Naive B cell (primary cell): Measurements from ENCODE around the gene WDR90. TPM values are rescaled to one million over a fixed set of nuclear protein-coding genes. Genes with fewer than 3 reads are reported as not detected.

Experiments
- ATAC-seq, 2 donors: fragments of 150-1000 bp; cut with Tn5 transposase; 2 replicates each; pipeline ENCODE4 v1.10.0; 2021; ENCODE audit warnings: low read depth in 2 of 2, mild to moderate bottlenecking in 2 of 2, moderate library complexity in 2 of 2
- DNase-seq: peaks from one replicate; pipeline ENCODE4 v3.0.0; 2022
- H3K27ac Mint-ChIP-seq, 6 donors: one replicate each; pipeline ENCODE4 v1.8.0; 2020 to 2022; ENCODE audit warnings: mild to moderate bottlenecking in 6 of 6, mixed read lengths in 6 of 6, moderate library complexity in 5 of 6, inconsistent platforms in 2 of 6
- H3K27me3 Mint-ChIP-seq, 3 donors: one replicate each; pipeline ENCODE4 v1.8.0; 2021 to 2022; ENCODE audit warnings: mixed read lengths in 3 of 3, mild to moderate bottlenecking in 1 of 3
- H3K36me3 Mint-ChIP-seq, 2 donors: one replicate each; pipeline ENCODE4 v1.8.0; 2020 to 2022; ENCODE audit warnings: mixed read lengths in 2 of 2, inconsistent platforms in 1 of 2, mild to moderate bottlenecking in 1 of 2
- H3K4me1 Mint-ChIP-seq, 3 donors: one replicate each; pipeline ENCODE4 v1.8.0; 2020 to 2022; ENCODE audit warnings: mixed read lengths in 3 of 3, inconsistent platforms in 1 of 3, mild to moderate bottlenecking in 1 of 3, moderate library complexity in 1 of 3
- H3K4me3 Mint-ChIP-seq, 8 donors: one replicate each; pipeline ENCODE4 v1.8.0; 2020 to 2022; ENCODE audit warnings: mild to moderate bottlenecking in 8 of 8, mixed read lengths in 8 of 8, moderate library complexity in 8 of 8, inconsistent platforms in 2 of 8
- H3K9me3 Mint-ChIP-seq, 7 donors: one replicate each; pipeline ENCODE4 v1.8.0; 2020 to 2022; ENCODE audit warnings: mixed read lengths in 7 of 7, mild to moderate bottlenecking in 5 of 7, inconsistent platforms in 2 of 7, moderate library complexity in 1 of 7
- polyA plus RNA-seq, 6 donors: library from polyadenylated mRNA; unstranded; fragments of 300-500 nt; fragmentation: Illumina TruSeq; gene quantifications; one replicate each; pipeline ENCODE4 v1.2.3, GENCODE V29; 2021; ENCODE audit warnings: low read depth in 6 of 6

The WDR90 gene
- polyA plus RNA-seq, 6 donors from 2014 or later: 0.75 to 2.3 (median 0.90) TPM; not detected in 1

GRCh38 chr16:630249-630814 is 18.8 kb upstream of the WDR90 start:
- H3K9me3 Mint-ChIP-seq: no peaks in the 10 kb centered on the region
- H3K27me3 Mint-ChIP-seq: no peaks in the 10 kb centered on the region
- no peak for ATAC-seq
- no peak overlapping the region for H3K4me3 Mint-ChIP-seq
- H3K4me1 Mint-ChIP-seq: peaks cover 0 to 7% (median 3%) of the 10 kb centered on the region in 3 donors
- no peak for DNase-seq
- H3K27ac Mint-ChIP-seq: no peak overlapping the region
- no peaks in the 10 kb centered on the region for H3K36me3 Mint-ChIP-seq

- H3K4me3 Mint-ChIP-seq: peak within 1 kb of the TSS in 1 of 8 donors; percentile 7
- H3K27me3 Mint-ChIP-seq: no peaks in the 10 kb centered on the region
- H3K9me3 Mint-ChIP-seq: no peaks in the 10 kb centered on the region
- peaks cover 0 to 7% (median 3%) of the 10 kb centered on the region in 3 donors for H3K4me1 Mint-ChIP-seq
- no peaks in the 10 kb centered on the region for H3K36me3 Mint-ChIP-seq
- ATAC-seq (no peak), DNase-seq (no peak)
- H3K27ac Mint-ChIP-seq: no peak within 1 kb of the TSS
Observed at GRCh38 chr16:630815-631405, 18.3 kb upstream of the WDR90 start, which contains the start of gene WFIKKN1. Gene WFIKKN1 (plus strand): TSS chr16:630985. CDS start chr16:631254, 269 bp downstream.

- no peaks in the 10 kb centered on the region for H3K27me3 Mint-ChIP-seq
- no peak for DNase-seq
- no peak overlapping the region for H3K4me3 Mint-ChIP-seq
- no peaks in the 10 kb centered on the region for H3K36me3 Mint-ChIP-seq
- H3K9me3 Mint-ChIP-seq: no peaks in the 10 kb centered on the region
- ATAC-seq: no peak
- H3K4me1 Mint-ChIP-seq: peaks cover 0 to 13% (median 7%) of the 10 kb centered on the region in 3 donors
- no peak overlapping the region for H3K27ac Mint-ChIP-seq
Observed at GRCh38 chr16:631808-632358, 17.3 kb upstream of the WDR90 start.

DNA sequence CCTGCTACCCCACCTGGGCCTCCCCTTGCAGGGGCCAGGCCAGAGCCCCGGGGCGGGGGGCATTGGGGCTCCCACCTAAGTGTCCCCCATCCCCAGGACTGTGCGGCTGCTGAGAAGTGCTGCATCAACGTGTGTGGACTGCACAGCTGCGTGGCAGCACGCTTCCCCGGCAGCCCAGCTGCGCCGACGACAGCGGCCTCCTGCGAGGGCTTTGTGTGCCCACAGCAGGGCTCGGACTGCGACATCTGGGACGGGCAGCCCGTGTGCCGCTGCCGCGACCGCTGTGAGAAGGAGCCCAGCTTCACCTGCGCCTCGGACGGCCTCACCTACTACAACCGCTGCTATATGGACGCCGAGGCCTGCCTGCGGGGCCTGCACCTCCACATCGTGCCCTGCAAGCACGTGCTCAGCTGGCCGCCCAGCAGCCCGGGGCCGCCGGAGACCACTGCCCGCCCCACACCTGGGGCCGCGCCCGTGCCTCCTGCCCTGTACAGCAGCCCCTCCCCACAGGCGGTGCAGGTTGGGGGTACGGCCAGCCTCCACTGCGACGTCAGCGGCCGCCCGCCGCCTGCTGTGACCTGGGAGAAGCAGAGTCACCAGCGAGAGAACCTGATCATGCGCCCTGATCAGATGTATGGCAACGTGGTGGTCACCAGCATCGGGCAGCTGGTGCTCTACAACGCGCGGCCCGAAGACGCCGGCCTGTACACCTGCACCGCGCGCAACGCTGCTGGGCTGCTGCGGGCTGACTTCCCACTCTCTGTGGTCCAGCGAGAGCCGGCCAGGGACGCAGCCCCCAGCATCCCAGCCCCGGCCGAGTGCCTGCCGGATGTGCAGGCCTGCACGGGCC is 16.5 kb upstream of the WDR90 start:
- Mint-ChIP-seq H3K4me1 (peaks cover 0 to 17% (median 7%) of the 10 kb centered on the region in 3 donors), H3K4me3 (no peak overlapping the region), H3K36me3 (no peaks in the 10 kb centered on the region), H3K9me3 (no peaks in the 10 kb centered on the region), H3K27me3 (no peaks in the 10 kb centered on the region), H3K27ac (no peak overlapping the region)
- DNase-seq (no peak), ATAC-seq (no peak)

- DNase-seq: no peak
- Mint-ChIP-seq H3K27me3 (no peaks in the 10 kb centered on the region), H3K36me3 (no peaks in the 10 kb centered on the region), H3K9me3 (no peaks in the 10 kb centered on the region), H3K4me1 (peaks cover 0 to 23% (median 7%) of the 10 kb centered on the region in 3 donors), H3K4me3 (peak overlapping the region in 1 of 8 donors; percentile 70), H3K27ac (no peak overlapping the region)
- no peak for ATAC-seq
Observed at GRCh38 chr16:633336-634050, 15.7 kb upstream of the WDR90 start.

- H3K4me3 Mint-ChIP-seq: peak overlapping the region in 7 of 8 donors; percentile 34 to 92 (median 70)
- no peaks in the 10 kb centered on the region for H3K27me3 Mint-ChIP-seq
- peaks cover 0 to 28% (median 10%) of the 10 kb centered on the region in 3 donors for H3K4me1 Mint-ChIP-seq
- no peaks in the 10 kb centered on the region for H3K9me3 Mint-ChIP-seq
- no peak for DNase-seq
- H3K36me3 Mint-ChIP-seq: no peaks in the 10 kb centered on the region
- ATAC-seq: no peak
- peak overlapping the region in 1 of 6 donors; percentile 93 for H3K27ac Mint-ChIP-seq
Observed at GRCh38 chr16:634051-634670, 15.0 kb upstream of the WDR90 start.

DNA sequence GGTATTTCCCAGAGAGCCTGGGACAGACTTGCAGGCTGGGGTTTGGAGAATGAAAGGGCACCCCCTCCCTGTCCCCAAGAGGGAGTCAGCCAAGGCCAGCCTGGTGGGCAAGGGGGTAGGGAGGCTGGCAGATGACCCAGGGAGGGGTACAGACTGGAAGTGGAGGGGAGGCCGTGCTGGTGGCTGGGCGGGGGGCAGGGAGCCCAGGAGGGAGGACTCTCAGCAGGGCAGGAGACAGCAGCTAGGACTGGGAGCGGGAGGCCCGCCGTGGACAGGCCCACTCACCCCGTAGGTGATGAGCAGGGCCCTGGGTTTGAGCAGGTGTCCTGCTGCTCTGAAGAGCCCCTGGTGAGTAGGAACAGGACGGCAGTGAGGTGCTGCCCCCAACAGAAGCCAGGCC is 14.2 kb upstream of the WDR90 start:
- H3K27me3 Mint-ChIP-seq: no peaks in the 10 kb centered on the region
- DNase-seq (no peak), ATAC-seq (no peak)
- H3K4me1 Mint-ChIP-seq: peaks cover 0 to 34% (median 16%) of the 10 kb centered on the region in 3 donors
- H3K9me3 Mint-ChIP-seq: no peaks in the 10 kb centered on the region
- H3K4me3 Mint-ChIP-seq: peak overlapping the region; percentile 24 to 92 (median 70)
- H3K36me3 Mint-ChIP-seq: no peaks in the 10 kb centered on the region
- H3K27ac Mint-ChIP-seq: no peak overlapping the region

- DNase-seq (no peak), ATAC-seq (no peak)
- Mint-ChIP-seq H3K27ac (peak overlapping the region in 1 of 6 donors; percentile 99), H3K9me3 (no peaks in the 10 kb centered on the region), H3K4me1 (peaks cover 0 to 38% (median 21%) of the 10 kb centered on the region in 3 donors), H3K36me3 (no peaks in the 10 kb centered on the region), H3K27me3 (no peaks in the 10 kb centered on the region), H3K4me3 (peak overlapping the region; percentile 32 to 99 (median 94))
Observed at GRCh38 chr16:635573-636205, 13.5 kb upstream of the WDR90 start.

DNA sequence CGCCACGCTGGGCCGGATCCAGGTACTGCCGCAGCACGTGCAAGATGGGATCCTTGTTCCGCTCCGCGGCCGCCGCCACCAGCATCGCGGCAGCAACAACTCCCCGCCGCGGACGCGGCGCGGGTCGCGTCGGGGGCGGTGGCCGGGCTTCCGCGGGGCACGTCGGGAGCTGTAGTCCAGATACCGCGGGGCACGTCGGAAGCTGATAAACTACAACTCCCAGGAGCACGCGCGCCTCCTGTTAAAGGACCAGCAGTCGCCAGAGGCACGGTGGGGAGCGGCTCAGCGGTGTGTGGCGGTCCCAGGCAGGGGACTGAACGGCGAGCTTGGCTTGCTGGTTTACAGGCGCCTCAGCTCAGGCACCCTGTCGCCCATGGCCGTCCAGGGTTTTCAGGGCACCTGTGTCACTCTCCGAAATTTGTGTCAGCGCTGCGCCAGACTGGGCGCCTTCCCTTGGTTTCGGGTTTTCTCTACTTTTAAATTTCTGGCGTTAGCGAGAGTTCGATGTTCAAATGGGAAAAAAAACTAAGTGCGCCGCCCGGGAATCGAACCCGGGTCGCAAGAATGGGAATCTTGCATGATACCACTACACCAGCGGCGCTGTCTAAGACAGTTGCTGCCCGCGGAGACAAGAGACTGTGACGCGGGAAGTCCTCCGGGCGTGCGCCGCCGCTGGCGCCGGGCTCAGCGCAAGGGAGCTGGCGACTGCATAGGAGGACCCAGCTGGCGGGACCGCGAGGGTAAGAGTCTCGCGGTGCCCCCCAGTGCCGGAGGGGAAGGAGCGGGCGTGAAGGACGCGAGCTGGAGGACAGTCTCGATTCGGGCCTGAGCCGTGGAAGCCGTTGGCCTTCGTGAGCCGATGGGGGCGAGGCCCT is 12.7 kb upstream of the WDR90 start, which contains the start of gene METTL26:
TSS of gene METTL26 (minus strand) at position 100 of the 875 bp plus-strand sequence. CDS start at position 85, 15 bp downstream.
- peak; percentile 83 to 86 for ATAC-seq
- Mint-ChIP-seq H3K4me3 (peak within 1 kb of the TSS; percentile 92 to 99 (median 96)), H3K9me3 (no peaks in the 10 kb centered on the region), H3K27me3 (no peaks in the 10 kb centered on the region), H3K4me1 (peaks cover 0 to 38% (median 22%) of the 10 kb centered on the region in 3 donors), H3K27ac (peak within 1 kb of the TSS; percentile 98 to 100 (median 99)), H3K36me3 (no peaks in the 10 kb centered on the region)
- DNase-seq: peak; percentile 90

DNA sequence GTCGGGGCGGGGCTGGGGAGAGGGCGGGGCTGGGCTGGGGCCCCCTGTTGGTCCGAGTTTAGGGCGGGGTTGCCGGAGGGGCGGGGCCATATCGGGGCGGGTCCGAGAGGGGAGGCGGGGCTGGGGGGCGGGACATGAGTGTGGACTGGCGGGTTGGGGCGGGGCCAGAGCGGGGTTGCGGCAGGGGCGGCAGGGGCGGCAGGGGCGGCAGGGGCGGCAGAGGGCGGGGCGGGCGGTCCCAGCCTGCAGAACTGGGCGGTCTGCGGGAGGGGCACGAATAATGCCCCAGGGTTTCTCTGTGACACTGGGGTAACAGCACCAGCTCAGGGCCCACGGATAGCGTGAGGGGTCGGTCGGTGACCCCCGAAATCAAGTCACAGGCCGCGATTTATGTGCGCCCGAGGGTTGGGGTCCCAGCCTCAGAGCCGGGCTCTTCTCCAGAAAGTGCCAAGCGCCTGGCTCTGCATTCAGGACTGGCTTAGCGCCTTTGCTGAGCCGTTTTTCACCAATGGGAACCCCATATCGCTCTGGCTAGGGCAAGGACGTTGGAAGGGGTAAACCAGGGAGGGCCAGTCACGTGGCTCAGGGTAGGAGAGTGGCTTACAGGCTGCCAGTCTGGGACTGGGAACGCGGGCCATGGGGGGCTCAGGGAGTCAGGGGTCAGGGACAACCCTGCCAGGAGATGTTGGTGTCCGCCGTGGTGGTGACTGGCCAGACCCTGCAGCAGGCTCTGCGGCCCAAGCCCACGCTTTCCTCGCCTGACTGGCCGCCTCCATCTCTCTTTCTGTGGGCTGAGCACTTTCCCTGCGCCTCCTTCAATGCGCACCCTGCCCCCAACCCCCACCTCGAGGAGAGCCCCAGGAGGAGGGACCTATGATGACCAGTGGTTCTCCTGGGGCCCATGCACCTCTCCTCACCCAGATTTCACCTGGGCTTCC is 11.8 kb upstream of the WDR90 start:
- DNase-seq: no peak
- peak overlapping the region; percentile 98 to 100 (median 99) for H3K27ac Mint-ChIP-seq
- ATAC-seq: peak; percentile 60 to 62
- peaks cover 0 to 38% (median 22%) of the 10 kb centered on the region in 3 donors for H3K4me1 Mint-ChIP-seq
- no peaks in the 10 kb centered on the region for H3K36me3 Mint-ChIP-seq
- no peaks in the 10 kb centered on the region for H3K27me3 Mint-ChIP-seq
- peak overlapping the region; percentile 92 to 99 (median 96) for H3K4me3 Mint-ChIP-seq
- no peaks in the 10 kb centered on the region for H3K9me3 Mint-ChIP-seq
